HUES48 (cell line): ENCODE measurements around the gene CCR5.

Source experiments
- H3K27ac ChIP-seq: one replicate; pipeline ENCODE4 v1.7.0; 2013; ENCODE audit warnings: low read depth, low read length, inconsistent platforms
- H3K27me3 ChIP-seq: 2 replicates; pipeline ENCODE4 v1.6.1; 2013; ENCODE audit warnings: mild to moderate bottlenecking, low read length; ENCODE audit not compliant: control insufficient read depth, insufficient read depth
- H3K36me3 ChIP-seq: 2 replicates; pipeline ENCODE4 v1.6.1; 2013; ENCODE audit warnings: low read length; ENCODE audit not compliant: control insufficient read depth, insufficient read depth
- H3K4me1 ChIP-seq: 2 replicates; pipeline ENCODE4 v1.6.1; 2013; ENCODE audit warnings: mild to moderate bottlenecking, low read length; ENCODE audit not compliant: control insufficient read depth, insufficient read depth
- H3K4me3 ChIP-seq: 2 replicates; pipeline ENCODE4 v1.5.1; 2013; ENCODE audit warnings: mild to moderate bottlenecking, low read depth, low read length
- H3K9ac ChIP-seq: 2 replicates; pipeline ENCODE4 v1.6.1; 2013; ENCODE audit warnings: mild to moderate bottlenecking, low read depth, low read length, moderate library complexity
- H3K9me3 ChIP-seq: 2 replicates; pipeline ENCODE4 v1.6.1; 2013; ENCODE audit warnings: low read length; ENCODE audit not compliant: control insufficient read depth, insufficient read depth

The CCR5 gene

GRCh38 chr3:46359733-46360493 lies 10.8 kb upstream of the CCR5 start:
- Histone ChIP-seq H3K4me1 (no peaks in the 10 kb centered on the region), H3K27me3 (no peaks in the 10 kb centered on the region), H3K36me3 (no peaks in the 10 kb centered on the region), H3K4me3 (no peak overlapping the region), H3K9me3 (no peaks in the 10 kb centered on the region), H3K9ac (no peak overlapping the region), H3K27ac (no peak overlapping the region)

GRCh38 chr3:46360907-46361306 lies 9.8 kb upstream of the CCR5 start:
- Histone ChIP-seq H3K36me3 (no peaks in the 10 kb centered on the region), H3K27me3 (no peaks in the 10 kb centered on the region), H3K9me3 (no peaks in the 10 kb centered on the region), H3K27ac (no peak overlapping the region), H3K4me3 (no peak overlapping the region), H3K9ac (no peak overlapping the region), H3K4me1 (no peaks in the 10 kb centered on the region)

GRCh38 chr3:46361408-46362283 lies 9.1 kb upstream of the CCR5 start:
- H3K9me3 ChIP-seq, result no peaks in the 10 kb centered on the region
- H3K27me3 ChIP-seq, result no peaks in the 10 kb centered on the region
- H3K9ac ChIP-seq, result no peak overlapping the region
- H3K27ac ChIP-seq, result no peak overlapping the region
- no peak overlapping the region for H3K4me3 ChIP-seq
- no peaks in the 10 kb centered on the region for H3K36me3 ChIP-seq
- no peaks in the 10 kb centered on the region for H3K4me1 ChIP-seq

- Histone ChIP-seq H3K9me3 (no peaks in the 10 kb centered on the region), H3K9ac (no peak overlapping the region), H3K27ac (no peak overlapping the region), H3K4me3 (no peak overlapping the region), H3K4me1 (no peaks in the 10 kb centered on the region), H3K36me3 (no peaks in the 10 kb centered on the region), H3K27me3 (no peaks in the 10 kb centered on the region)
These were observed 5.7 kb upstream of the CCR5 start for GRCh38 chr3:46365041-46365440.

- Histone ChIP-seq H3K9ac (no peak overlapping the region), H3K27ac (no peak overlapping the region), H3K9me3 (no peaks in the 10 kb centered on the region), H3K4me1 (no peaks in the 10 kb centered on the region), H3K4me3 (no peak overlapping the region), H3K27me3 (no peaks in the 10 kb centered on the region), H3K36me3 (no peaks in the 10 kb centered on the region)
These were observed 4.8 kb upstream of the CCR5 start for GRCh38 chr3:46365737-46366524.

GRCh38 chr3:46367811-46368210 lies 2.9 kb upstream of the CCR5 start:
- no peak overlapping the region for H3K27ac ChIP-seq
- H3K27me3 ChIP-seq, result no peaks in the 10 kb centered on the region
- no peaks in the 10 kb centered on the region for H3K4me1 ChIP-seq
- no peaks in the 10 kb centered on the region for H3K9me3 ChIP-seq
- no peak overlapping the region for H3K4me3 ChIP-seq
- H3K9ac ChIP-seq, result no peak overlapping the region
- H3K36me3 ChIP-seq, result no peaks in the 10 kb centered on the region

GRCh38 chr3:46368569-46368968 lies 2.2 kb upstream of the CCR5 start:
- Histone ChIP-seq H3K36me3 (no peaks in the 10 kb centered on the region), H3K4me1 (no peaks in the 10 kb centered on the region), H3K9me3 (no peaks in the 10 kb centered on the region), H3K4me3 (no peak overlapping the region), H3K27ac (no peak overlapping the region), H3K27me3 (no peaks in the 10 kb centered on the region), H3K9ac (no peak overlapping the region)

GRCh38 chr3:46369151-46369550 lies 1.6 kb upstream of the CCR5 start:
- Histone ChIP-seq H3K9me3 (no peaks in the 10 kb centered on the region), H3K9ac (no peak overlapping the region), H3K4me1 (no peaks in the 10 kb centered on the region), H3K27ac (no peak overlapping the region), H3K4me3 (no peak overlapping the region), H3K27me3 (no peaks in the 10 kb centered on the region), H3K36me3 (no peaks in the 10 kb centered on the region)

GRCh38 chr3:46369675-46370132 lies 1.0 kb upstream of the CCR5 start:
- Histone ChIP-seq H3K36me3 (no peaks in the 10 kb centered on the region), H3K9ac (no peak overlapping the region), H3K27me3 (no peaks in the 10 kb centered on the region), H3K4me3 (no peak overlapping the region), H3K27ac (no peak overlapping the region), H3K9me3 (no peaks in the 10 kb centered on the region), H3K4me1 (no peaks in the 10 kb centered on the region)

- H3K9ac ChIP-seq, result no peak overlapping the region
- H3K27me3 ChIP-seq, result no peaks in the 10 kb centered on the region
- H3K4me1 ChIP-seq, result peaks cover 13% of the 10 kb centered on the region
- H3K36me3 ChIP-seq, result no peaks in the 10 kb centered on the region
- no peak overlapping the region for H3K4me3 ChIP-seq
- H3K27ac ChIP-seq, result no peak overlapping the region
- H3K9me3 ChIP-seq, result no peaks in the 10 kb centered on the region
These were observed 984 bp downstream of the CCR5 start for GRCh38 chr3:46371519-46372340.
